Adrenal gland (tissue), 12 donors: ENCODE results near the gene GNAL. TPM values are rescaled to one million over a fixed set of nuclear protein-coding genes. Genes with fewer than 3 reads are reported as not detected.
A peak's percentile ranks its signal among the peaks of the same experiment; 100 is the strongest.

Source experiments
- DNase-seq, 7 donors: peaks; one replicate each; pipeline ENCODE4 v3.0.0-alpha.2; 2019 to 2020
- H3K27ac ChIP-seq, 5 donors: fragments of 200-600 bp; sonication (generic) in 4 of 5; 1 replicate in 3 of 5; 2 replicates in 2 of 5; pipeline versions ENCODE4 v1.5.1 to v1.8.0; 2016 to 2020; ENCODE audit warnings: mild to moderate bottlenecking in 1 of 5
- H3K27me3 ChIP-seq: fragments of 200-600 bp; 2 replicates; pipeline ENCODE4 v1.8.0; 2021
- H3K36me3 ChIP-seq, 2 donors: fragments of 200-600 bp; replicated peaks in 1 of 2; 1 replicate in 1 of 2; 2 replicates in 1 of 2; pipeline versions ENCODE4 v1.5.1 to v1.8.0; 2018 to 2022
- H3K4me1 ChIP-seq, 2 donors: fragments of 200-600 bp; replicated peaks in 1 of 2; 1 replicate in 1 of 2; 2 replicates in 1 of 2; pipeline versions ENCODE4 v1.5.1 to v1.8.0; 2018 to 2021
- H3K4me3 ChIP-seq, 4 donors: fragments of 200-600 bp; sonication (generic) in 3 of 4; one replicate each; pipeline ENCODE4 v1.5.1; 2016 to 2018
- H3K9me3 ChIP-seq, 3 donors: fragments of 200-600 bp; sonication (generic) in 1 of 3; replicated peaks in 1 of 3; 1 replicate in 2 of 3; 2 replicates in 1 of 3; pipeline versions ENCODE4 v1.5.1 to v1.8.0; 2016 to 2021
- POLR2A ChIP-seq, 2 donors: fragments of 450-650 bp; IDR thresholded peaks; one replicate each; pipeline ENCODE4 v1.6.1; 2017; ENCODE audit warnings: antibody characterized with exemption in 2 of 2, mild to moderate bottlenecking in 2 of 2, moderate library complexity in 1 of 2
- WGBS, 4 donors: extraction: QIAGEN DNeasy Blood & Tissue Kit in 2 of 4; methylation state at CpG; one replicate each; pipeline versions ENCODE4 v1.1.5 to v1.1.7; 2013 to 2017; 5-methylcytosine and 5-hydroxymethylcytosine counted together
- intact Hi-C, 2 donors: fragments of 100-400 bp; cut with DNase I; formaldehyde crosslinking; loops; one replicate each; pipeline versions ENCODE4 v1.14.1 to v1.15.0; 2022 to 2023
- polyA plus RNA-seq, 3 donors: library from polyadenylated mRNA; stranded (reverse); fragments of 200-250 nt in 2 of 3; fragments of 350-450 nt in 1 of 3; fragmentation: Illumina TruSeq in 1 of 3; extraction: RNeasy Lipid Tissue Mini Kit (QIAGEN cat#74804) in 1 of 3; gene quantifications; one replicate each; pipeline ENCODE4 v1.2.3, GENCODE V29; 2013 to 2014
- total RNA-seq, 9 donors: library from RNA; depleted of rRNA in 4 of 9; stranded (reverse); fragments of >200 nt in 4 of 9; fragments of 120-200 nt in 1 of 9; fragmentation: NEBNext Ultra II Directional in 1 of 9; extraction: Animal tissue kit (Norgen Biotek cat#: 25700) in 1 of 9; gene quantifications; one replicate each; pipeline versions ENCODE4 v1.1.0 to v1.2.4, GENCODE V29; 2013 to 2023
- TF ChIP-seq, protein P1 (sequence below), 6 experiments: fragments of 450-650 bp in 4 of 6; fragments of 200-600 bp in 2 of 6; sonication (generic) in 1 of 6; IDR thresholded peaks; 1 replicate in 5 of 6; 2 replicates in 1 of 6; pipeline versions ENCODE4 v1.5.1 to v1.8.0; 2016 to 2021; ENCODE audit warnings: antibody characterized with exemption in 6 of 6, mild to moderate bottlenecking in 2 of 6, moderate library complexity in 1 of 6
- donor health status: healthy with polysubstance abuse.
- donor health status: Bipolar disorder and iron deficiency.
- donor health status: DM: yes; HTN: yes; CAD: no.
- donor health status: DM: no; HTN: no; CAD: no.
- donor health status: DM: no; HTN: no; CAD: no.
- donor health status: DM: yes; HTN: yes; CAD: no.

Gene GNAL
- total and polyA plus RNA-seq, 12 donors = 0.48 to 7.0 (median 2.3) TPM

DNA sequence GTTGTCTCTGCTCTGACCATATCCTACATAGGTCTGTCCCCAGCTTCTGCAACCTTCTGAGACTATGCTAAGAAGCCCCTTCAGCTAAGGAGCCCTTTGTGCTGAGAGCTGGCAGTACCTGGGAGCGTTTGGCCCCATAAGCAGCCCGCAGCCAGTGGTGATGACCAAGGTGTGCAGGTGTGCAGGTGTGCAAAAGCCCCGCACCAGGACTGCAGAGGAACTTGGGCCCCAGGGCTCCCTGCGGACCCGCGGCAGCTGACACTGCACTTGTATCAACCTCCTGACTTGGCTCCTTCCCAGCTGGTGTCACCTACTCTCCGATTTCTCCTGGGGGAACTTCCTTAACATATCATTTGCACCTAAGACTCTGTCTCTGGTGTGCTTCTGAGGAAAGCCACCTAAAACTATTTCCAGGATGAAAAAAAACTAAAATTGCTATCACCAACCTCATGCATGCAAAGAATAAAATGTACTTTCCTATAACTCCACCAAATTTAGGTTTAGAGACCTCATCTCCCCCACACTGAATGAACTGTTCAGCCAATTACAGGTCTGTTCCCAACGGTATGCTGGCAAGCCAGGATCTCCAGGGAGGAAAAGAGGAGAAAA is 16.1 kb upstream of the GNAL start:
- Histone ChIP-seq H3K4me3 (no peak overlapping the region), H3K9me3 (no peaks in the 10 kb centered on the region), H3K27me3 (no peaks in the 10 kb centered on the region), H3K27ac (no peak overlapping the region), H3K36me3 (no peaks in the 10 kb centered on the region), H3K4me1 (no peaks in the 10 kb centered on the region)
- intact Hi-C loops = no loop called here
- no peak for DNase-seq
- 61 to 74% (median 69%) methylated on average over 8 of the region's 8 CpGs for WGBS, 4 donors
- TF ChIP-seq, protein P1, sequence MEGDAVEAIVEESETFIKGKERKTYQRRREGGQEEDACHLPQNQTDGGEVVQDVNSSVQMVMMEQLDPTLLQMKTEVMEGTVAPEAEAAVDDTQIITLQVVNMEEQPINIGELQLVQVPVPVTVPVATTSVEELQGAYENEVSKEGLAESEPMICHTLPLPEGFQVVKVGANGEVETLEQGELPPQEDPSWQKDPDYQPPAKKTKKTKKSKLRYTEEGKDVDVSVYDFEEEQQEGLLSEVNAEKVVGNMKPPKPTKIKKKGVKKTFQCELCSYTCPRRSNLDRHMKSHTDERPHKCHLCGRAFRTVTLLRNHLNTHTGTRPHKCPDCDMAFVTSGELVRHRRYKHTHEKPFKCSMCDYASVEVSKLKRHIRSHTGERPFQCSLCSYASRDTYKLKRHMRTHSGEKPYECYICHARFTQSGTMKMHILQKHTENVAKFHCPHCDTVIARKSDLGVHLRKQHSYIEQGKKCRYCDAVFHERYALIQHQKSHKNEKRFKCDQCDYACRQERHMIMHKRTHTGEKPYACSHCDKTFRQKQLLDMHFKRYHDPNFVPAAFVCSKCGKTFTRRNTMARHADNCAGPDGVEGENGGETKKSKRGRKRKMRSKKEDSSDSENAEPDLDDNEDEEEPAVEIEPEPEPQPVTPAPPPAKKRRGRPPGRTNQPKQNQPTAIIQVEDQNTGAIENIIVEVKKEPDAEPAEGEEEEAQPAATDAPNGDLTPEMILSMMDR (IDR thresholded peaks at IDR 0.05) = no peak
- no peak for TF ChIP-seq POLR2A (IDR thresholded peaks at IDR 0.05)

DNA sequence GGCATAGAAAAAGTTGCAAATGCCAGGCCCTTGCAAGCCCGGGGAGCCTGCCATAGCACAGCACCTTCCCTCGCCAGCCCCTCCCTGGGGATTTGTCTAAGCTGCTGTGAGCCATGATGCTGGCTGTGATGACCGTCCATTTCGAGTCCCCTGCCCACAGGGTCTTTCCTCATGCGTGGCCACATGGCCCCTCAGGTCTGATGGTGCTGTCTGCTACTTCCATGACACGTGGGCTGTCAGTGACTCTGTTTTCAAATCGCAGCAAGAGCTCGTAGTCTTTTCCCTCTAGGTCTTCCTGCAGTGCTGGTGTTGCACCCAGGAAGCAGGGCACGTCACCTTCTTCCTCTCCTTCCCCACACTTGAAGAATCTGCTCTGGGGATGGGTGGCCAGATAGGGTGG is 15.5 kb upstream of the GNAL start:
- no peak for DNase-seq
- H3K9me3 ChIP-seq = no peaks in the 10 kb centered on the region
- no peaks in the 10 kb centered on the region for H3K4me1 ChIP-seq
- H3K27ac ChIP-seq = no peak overlapping the region
- no peaks in the 10 kb centered on the region for H3K36me3 ChIP-seq
- H3K4me3 ChIP-seq = no peak overlapping the region
- WGBS, 4 donors = 64 to 75% (median 67%) methylated on average over 8 to 9 of the region's 9 CpGs
- intact Hi-C loops = no loop called here
- no peaks in the 10 kb centered on the region for H3K27me3 ChIP-seq
- TF ChIP-seq, protein P1 (IDR thresholded peaks at IDR 0.05) = no peak
- TF ChIP-seq POLR2A (IDR thresholded peaks at IDR 0.05) = no peak

DNA sequence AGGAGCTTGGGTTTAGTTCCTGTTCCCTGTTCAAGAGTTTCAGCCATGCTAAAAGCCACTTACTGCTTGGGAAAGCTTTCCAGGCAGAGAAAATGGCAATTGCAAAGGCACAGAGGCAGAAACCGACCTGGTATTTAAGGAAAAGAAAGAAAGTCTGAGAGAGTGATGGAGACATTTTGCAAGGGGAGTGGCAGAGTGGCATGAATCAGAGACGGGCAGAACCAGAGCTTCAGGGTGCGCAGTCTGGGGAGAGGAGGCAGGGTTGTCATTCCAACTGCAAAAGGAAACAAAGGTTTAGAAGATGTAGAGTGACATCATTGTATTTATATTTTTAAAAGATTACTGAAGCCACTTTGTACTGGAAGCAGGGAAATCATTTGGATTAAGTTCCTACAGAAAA is 14.9 kb upstream of the GNAL start:
- peak in 1 of 7 donors; percentile 6 for DNase-seq
- H3K4me1 ChIP-seq = no peaks in the 10 kb centered on the region
- WGBS, 4 donors = 64 to 70% (median 68%) methylated on average over 3 of the region's 3 CpGs
- H3K27ac ChIP-seq = no peak overlapping the region
- intact Hi-C loops = no loop called here
- H3K36me3 ChIP-seq = no peaks in the 10 kb centered on the region
- no peak overlapping the region for H3K4me3 ChIP-seq
- no peaks in the 10 kb centered on the region for H3K27me3 ChIP-seq
- no peaks in the 10 kb centered on the region for H3K9me3 ChIP-seq
- TF ChIP-seq POLR2A (IDR thresholded peaks at IDR 0.05) = no peak
- TF ChIP-seq, protein P1 (IDR thresholded peaks at IDR 0.05) = no peak

DNA sequence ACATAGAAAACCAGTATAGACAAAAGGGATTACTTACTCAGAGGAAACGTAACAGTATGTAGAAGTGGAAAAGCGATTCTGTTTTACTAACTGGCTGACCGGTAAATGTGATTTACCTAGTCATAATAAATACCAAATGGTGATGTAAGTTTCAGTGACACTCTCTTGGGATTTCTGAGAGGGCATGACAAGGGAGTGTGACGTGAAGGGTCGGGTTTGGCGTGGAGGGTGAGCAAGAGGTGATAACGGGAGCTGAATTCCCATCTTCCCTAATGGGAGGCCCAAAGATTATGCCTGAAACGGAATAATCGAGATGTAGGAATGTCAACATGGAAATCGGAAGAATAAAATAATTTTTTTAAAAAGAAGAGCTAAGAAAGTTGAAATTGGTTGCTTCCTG is 12.7 kb upstream of the GNAL start:
- Histone ChIP-seq H3K9me3 (no peaks in the 10 kb centered on the region), H3K36me3 (no peaks in the 10 kb centered on the region), H3K27me3 (no peaks in the 10 kb centered on the region), H3K4me3 (no peak overlapping the region), H3K27ac (no peak overlapping the region), H3K4me1 (no peaks in the 10 kb centered on the region)
- 61 to 72% (median 67%) methylated on average over 10 of the region's 10 CpGs for WGBS, 4 donors
- intact Hi-C loops = no loop called here
- DNase-seq = no peak
- TF ChIP-seq, protein P1 (IDR thresholded peaks at IDR 0.05) = no peak
- no peak for TF ChIP-seq POLR2A (IDR thresholded peaks at IDR 0.05)
